NCI-H1105 (cell line): Measurements from ENCODE around the gene SQSTM1.

Experiments
- DNase-seq: peaks from one replicate; lab custom pipeline; 2025; lab: John Stamatoyannopoulos, UW

Gene SQSTM1

DNA sequence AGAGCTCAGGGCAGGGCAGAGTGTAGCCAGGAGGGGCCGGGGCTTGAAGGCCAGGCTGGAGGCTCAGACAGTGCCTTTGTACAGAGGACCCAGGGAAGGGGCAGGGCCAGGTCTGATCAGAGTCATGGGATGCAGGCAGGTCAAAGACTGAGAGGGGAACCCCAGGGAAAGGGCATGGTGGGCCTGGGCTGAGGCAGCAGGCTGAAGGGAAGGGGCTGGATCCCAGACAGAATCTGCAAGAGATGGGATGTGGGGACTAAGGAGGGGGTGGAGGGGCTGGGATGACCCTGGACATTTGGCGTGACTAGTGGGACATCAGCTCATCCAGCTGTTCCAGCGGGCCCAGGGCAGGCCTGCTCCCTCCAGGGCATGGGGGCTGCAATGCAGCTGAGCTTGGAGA is 53.4 kb downstream of the SQSTM1 start:
- no peak for DNase-seq

DNA sequence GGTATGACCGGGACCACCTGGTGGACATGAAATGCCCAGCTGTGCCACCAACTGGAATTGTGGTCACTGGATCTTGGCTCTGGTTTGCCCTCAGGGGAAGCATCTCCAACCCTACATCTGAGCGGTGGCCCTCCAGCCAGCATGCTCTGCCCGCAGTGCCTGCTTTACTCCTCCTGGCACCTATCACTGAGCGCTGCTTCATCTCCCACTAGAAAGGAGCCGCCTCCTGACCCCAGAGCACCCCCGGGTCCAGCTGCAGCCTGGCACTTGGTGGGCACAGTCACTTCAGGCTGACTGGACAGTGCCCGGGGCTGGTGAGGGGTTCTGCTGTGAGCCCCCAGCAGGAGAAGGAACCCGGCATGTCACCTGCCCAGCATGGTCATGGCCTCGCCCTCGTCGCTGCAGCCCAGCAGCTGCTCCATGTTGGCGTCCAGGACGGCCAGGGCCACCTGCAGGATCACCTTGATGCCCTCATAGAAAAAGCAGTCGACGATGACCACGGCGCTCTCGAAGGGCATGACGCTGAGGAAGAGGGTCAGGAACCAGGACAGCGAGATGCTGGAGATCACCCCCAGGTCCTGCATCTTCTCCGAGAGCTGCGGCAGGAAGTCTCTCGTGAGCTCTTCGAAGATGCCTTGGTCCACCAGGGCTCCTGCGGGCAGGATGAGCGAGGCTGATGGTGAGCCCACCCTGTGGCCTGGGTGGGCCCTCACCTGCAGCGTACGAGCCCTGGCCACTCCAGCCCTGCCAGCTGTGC is 54.0 kb downstream of the SQSTM1 start:
- no peak for DNase-seq

GRCh38 chr5:179875741-179876609 is 55.3 kb downstream of the SQSTM1 start:
- DNase-seq = no peak

GRCh38 chr5:179876610-179876952 is 55.9 kb downstream of the SQSTM1 start:
- no peak for DNase-seq

- no peak for DNase-seq
Measured at GRCh38 chr5:179878222-179879002, 57.7 kb downstream of the SQSTM1 start.

DNA sequence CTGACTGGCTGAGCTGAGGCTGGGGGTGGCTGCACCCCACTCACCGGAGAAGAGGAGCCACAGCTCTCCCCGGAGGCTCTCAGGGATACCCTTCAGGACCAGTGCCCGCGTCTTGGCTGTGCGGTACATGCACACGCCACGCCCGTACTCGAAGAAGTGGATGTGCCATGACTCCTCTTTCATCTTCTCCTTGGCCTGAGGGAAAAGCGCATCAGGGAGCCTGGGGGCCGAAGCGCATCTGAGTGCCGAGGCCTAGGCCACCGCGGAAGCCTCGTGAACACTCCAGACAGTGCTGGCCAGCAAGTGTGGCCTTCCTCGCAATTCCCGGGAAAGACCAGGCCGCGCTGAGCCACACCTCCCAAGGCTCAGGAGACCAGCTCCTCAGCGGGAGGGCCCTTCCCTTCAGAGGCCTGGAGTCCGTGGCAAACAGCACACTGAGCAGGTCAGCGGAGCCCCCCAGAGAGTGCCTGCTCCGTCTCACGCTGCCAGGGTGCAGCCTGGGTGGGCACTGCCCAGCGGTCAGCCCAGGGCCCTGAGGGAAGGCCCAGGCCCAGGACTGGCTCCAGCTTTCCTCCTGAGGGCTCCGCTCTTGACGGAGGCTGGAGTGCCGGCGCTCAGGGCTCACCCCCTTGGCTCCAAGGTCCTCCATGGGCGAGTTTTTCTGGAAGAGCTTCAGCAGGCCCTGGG is 58.4 kb downstream of the SQSTM1 start:
- no peak for DNase-seq

DNA sequence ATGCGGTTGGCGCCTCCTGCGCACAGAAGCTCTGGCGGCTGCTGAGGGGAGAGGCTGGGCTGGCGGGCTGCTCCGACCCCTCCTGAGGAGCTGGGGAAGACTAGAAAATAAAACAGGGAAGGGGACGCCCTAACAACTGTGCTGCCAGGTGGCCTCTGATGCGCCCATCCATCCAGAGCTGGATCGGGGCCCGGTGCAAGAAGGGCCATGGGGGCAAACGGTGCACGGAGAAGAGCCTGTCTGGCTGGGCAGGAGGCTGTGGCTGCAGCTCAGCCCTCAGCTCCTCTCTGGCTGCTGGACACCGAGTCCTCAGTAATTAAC is 58.9 kb downstream of the SQSTM1 start:
- no peak for DNase-seq

GRCh38 chr5:179880066-179880650 is 59.5 kb downstream of the SQSTM1 start:
- no peak for DNase-seq

- DNase-seq = no peak
Measured at GRCh38 chr5:179880848-179881590, 60.3 kb downstream of the SQSTM1 start.

DNA sequence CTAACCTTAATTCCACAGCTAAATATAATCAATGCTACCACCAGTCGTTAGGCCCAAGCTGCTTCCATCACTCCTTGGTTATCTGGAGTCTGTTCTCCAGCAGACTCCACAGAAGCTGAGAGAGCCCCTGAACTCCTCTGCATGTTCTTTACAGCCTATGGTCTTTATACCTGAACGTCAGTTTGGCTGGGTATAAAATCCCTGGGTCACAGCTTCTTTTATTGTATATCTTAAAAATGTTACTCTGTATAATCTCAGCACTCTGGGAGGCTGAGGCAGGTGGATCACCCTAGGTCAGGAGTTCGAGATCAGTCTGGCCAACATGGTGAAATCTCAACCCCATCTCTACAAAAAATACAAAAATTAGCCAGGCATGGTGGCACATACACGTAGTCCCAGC is 61.6 kb downstream of the SQSTM1 start:
- DNase-seq = no peak

DNA sequence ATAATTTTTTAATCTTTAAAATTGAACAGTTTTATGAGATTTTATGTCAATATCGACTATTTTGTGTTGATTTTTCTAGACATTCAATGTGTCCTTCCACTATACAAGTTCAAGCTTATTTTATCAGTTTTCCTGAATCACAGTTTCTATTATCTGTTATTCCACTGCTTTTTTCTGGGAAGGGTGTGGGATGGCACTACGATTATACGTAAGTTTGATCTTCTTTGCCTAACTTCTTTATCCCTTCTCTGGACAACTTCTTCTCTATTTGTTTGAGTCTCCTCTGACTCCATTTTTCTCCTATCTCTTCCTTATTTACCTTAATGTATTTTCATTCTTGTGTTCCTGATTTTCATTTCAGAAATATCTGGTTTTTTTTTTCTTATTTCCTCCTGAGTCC is 62.5 kb downstream of the SQSTM1 start:
- no peak for DNase-seq

DNA sequence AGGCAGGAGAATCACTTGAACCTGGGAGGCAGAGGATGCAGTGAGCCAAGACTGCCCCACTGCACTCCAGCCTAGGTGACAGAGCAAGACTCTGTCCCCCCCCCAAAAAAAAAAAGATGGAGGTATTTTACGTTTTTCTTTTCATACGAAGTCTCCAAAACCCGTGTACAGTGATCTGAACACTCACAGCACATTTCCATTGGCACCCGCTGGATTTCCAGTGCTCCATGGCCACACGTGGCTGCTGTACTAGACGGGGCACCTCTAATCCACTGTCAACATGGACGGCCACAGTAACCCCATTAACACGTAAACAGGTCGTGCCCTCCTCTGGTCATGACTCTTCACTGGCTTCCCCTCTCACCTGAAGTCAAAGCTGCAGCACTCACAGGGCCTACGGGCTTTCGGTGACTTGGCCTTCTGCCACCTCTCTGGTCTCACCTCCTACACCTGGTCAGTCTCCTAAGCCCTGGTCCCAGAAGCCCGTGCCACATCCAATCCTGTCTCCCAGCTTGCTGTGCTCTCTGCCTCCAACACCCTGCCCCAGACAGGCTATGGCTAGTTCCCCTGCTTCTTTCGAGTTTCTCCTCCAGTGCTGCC is 64.9 kb downstream of the SQSTM1 start:
- no peak for DNase-seq

GRCh38 chr5:179886190-179886911 is 65.6 kb downstream of the SQSTM1 start:
- no peak for DNase-seq

GRCh38 chr5:179887095-179887494 is 66.4 kb downstream of the SQSTM1 start:
- no peak for DNase-seq
